CD14-positive monocyte (primary cell): Measurements from ENCODE around the gene KIAA1549. TPM values are rescaled to one million over a fixed set of nuclear protein-coding genes. Genes with fewer than 3 reads are reported as not detected.

Source experiments
- DNase-seq, 3 donors: peaks; one replicate each; pipeline ENCODE4 v3.0.0-alpha.2; 2011 to 2022
- H2AFZ ChIP-seq: 2 replicates; pipeline ENCODE4 v1.6.0; 2012; ENCODE audit warnings: mild to moderate bottlenecking, low read depth, low read length, inconsistent platforms; ENCODE audit not compliant: insufficient read depth, poor library complexity, severe bottlenecking
- H3K27ac ChIP-seq, 2 donors: 1 replicate in 1 of 2; 2 replicates in 1 of 2; pipeline ENCODE4 v1.5.1; 2012 to 2013; ENCODE audit warnings: low read length in 2 of 2, control low read depth in 1 of 2, inconsistent platforms in 1 of 2, low read depth in 1 of 2, mild to moderate bottlenecking in 1 of 2
- H3K27me3 ChIP-seq, 2 donors: one replicate each; pipeline versions ENCODE4 v1.6.0 to v1.6.1; 2011 to 2013; ENCODE audit warnings: low read length in 2 of 2; ENCODE audit not compliant: control insufficient read depth in 2 of 2, insufficient read depth in 2 of 2
- H3K36me3 ChIP-seq, 2 donors: replicated peaks in 1 of 2; 1 replicate in 1 of 2; 2 replicates in 1 of 2; pipeline versions ENCODE4 v1.5.1 to v1.6.1; 2012 to 2013; ENCODE audit warnings: low read length in 2 of 2, control low read depth in 1 of 2, inconsistent platforms in 1 of 2, mild to moderate bottlenecking in 1 of 2; ENCODE audit not compliant: insufficient read depth in 2 of 2, control insufficient read depth in 1 of 2
- H3K4me1 ChIP-seq, 2 donors: 1 replicate in 1 of 2; 2 replicates in 1 of 2; pipeline versions ENCODE4 v1.5.1 to v1.6.1; 2012 to 2013; ENCODE audit warnings: low read length in 2 of 2, control low read depth in 1 of 2, inconsistent platforms in 1 of 2, mild to moderate bottlenecking in 1 of 2, moderate library complexity in 1 of 2; ENCODE audit not compliant: insufficient read depth in 2 of 2, control insufficient read depth in 1 of 2
- H3K4me2 ChIP-seq: replicated peaks from 2 replicates; pipeline ENCODE3; 2012; ENCODE audit warnings: low read length, moderate library complexity, mild to moderate bottlenecking; ENCODE audit not compliant: poor library complexity, severe bottlenecking; ENCODE audit errors: extremely low read depth
- H3K4me3 ChIP-seq, 3 experiments: fragments of 200-600 bp in 1 of 3; sonication (generic) in 1 of 3; replicated peaks in 1 of 3; 1 replicate in 2 of 3; 2 replicates in 1 of 3; pipeline ENCODE4 v1.5.1; 2011 to 2013; ENCODE audit warnings: low read length in 3 of 3, mild to moderate bottlenecking in 3 of 3, control low read depth in 2 of 3, low read depth in 2 of 3, inconsistent platforms in 1 of 3, moderate library complexity in 1 of 3
- H3K79me2 ChIP-seq: 2 replicates; pipeline ENCODE4 v1.6.0; 2012; ENCODE audit warnings: mild to moderate bottlenecking, control low read depth, inconsistent platforms, low read length, moderate library complexity; ENCODE audit not compliant: insufficient read depth
- H3K9ac ChIP-seq: 2 replicates; pipeline ENCODE4 v1.6.0; 2017; ENCODE audit warnings: low read length, mild to moderate bottlenecking; ENCODE audit not compliant: insufficient read depth, poor library complexity, severe bottlenecking
- H3K9me3 ChIP-seq, 2 donors: replicated peaks in 1 of 2; 1 replicate in 1 of 2; 2 replicates in 1 of 2; pipeline versions ENCODE4 v1.5.1 to v1.6.1; 2012 to 2013; ENCODE audit warnings: low read length in 2 of 2, control low read depth in 1 of 2; ENCODE audit not compliant: control insufficient read depth in 1 of 2, insufficient read depth in 1 of 2
- H4K20me1 ChIP-seq: 2 replicates; pipeline ENCODE4 v1.6.0; 2012; ENCODE audit warnings: mild to moderate bottlenecking, low read length, control low read depth, moderate library complexity; ENCODE audit not compliant: insufficient read depth
- H3K27ac Mint-ChIP-seq, 7 donors: one replicate each; pipeline ENCODE4 v1.8.0; 2020; ENCODE audit warnings: mild to moderate bottlenecking in 7 of 7, mixed read lengths in 7 of 7, moderate library complexity in 6 of 7, inconsistent platforms in 2 of 7
- H3K27me3 Mint-ChIP-seq, 3 donors: one replicate each; pipeline ENCODE4 v1.8.0; 2021 to 2022; ENCODE audit warnings: low read depth in 3 of 3, mild to moderate bottlenecking in 3 of 3, mixed read lengths in 3 of 3, moderate library complexity in 3 of 3, inconsistent platforms in 1 of 3
- H3K36me3 Mint-ChIP-seq, 2 donors: one replicate each; pipeline ENCODE4 v1.8.0; 2020; ENCODE audit warnings: mixed read lengths in 2 of 2, inconsistent platforms in 1 of 2, mild to moderate bottlenecking in 1 of 2
- H3K4me1 Mint-ChIP-seq: one replicate; pipeline ENCODE4 v1.8.0; 2020; ENCODE audit warnings: mild to moderate bottlenecking, mixed read lengths
- H3K4me3 Mint-ChIP-seq, 2 donors: one replicate each; pipeline ENCODE4 v1.8.0; 2020; ENCODE audit warnings: mild to moderate bottlenecking in 2 of 2, mixed read lengths in 2 of 2, moderate library complexity in 1 of 2
- H3K9me3 Mint-ChIP-seq, 7 donors: one replicate each; pipeline ENCODE4 v1.8.0; 2020 to 2022; ENCODE audit warnings: mixed read lengths in 7 of 7, mild to moderate bottlenecking in 6 of 7, moderate library complexity in 6 of 7, inconsistent platforms in 2 of 7
- WGBS: methylation state at CpG from one replicate; pipeline ENCODE4 v1.1.5; 2013; ENCODE audit warnings: missing lambda C conversion rate; ENCODE audit not compliant: insufficient coverage; 5-methylcytosine and 5-hydroxymethylcytosine counted together
- intact Hi-C, 2 donors: fragments of 100-400 bp; cut with micrococcal nuclease; formaldehyde crosslinking; loops; one replicate each; pipeline versions ENCODE4 v1.15.0 to v1.15.1; 2023
- polyA plus RNA-seq, 3 donors: library from polyadenylated mRNA; depleted of rRNA in 1 of 3; unstranded in 2 of 3; stranded (reverse) in 1 of 3; fragments of 300-500 nt in 2 of 3; fragments of >200 nt in 1 of 3; fragmentation: Illumina TruSeq in 2 of 3; gene quantifications; 1 replicate in 2 of 3; 2 replicates in 1 of 3; pipeline ENCODE4 v1.2.3, GENCODE V29; 2012 to 2021
- TF ChIP-seq, protein P1 (sequence below): fragments of 200-600 bp; IDR thresholded peaks from one replicate; pipeline ENCODE4 v1.8.0; 2022; ENCODE audit warnings: antibody characterized with exemption, mild to moderate bottlenecking

The KIAA1549 gene
- polyA plus RNA-seq, 3 donors = 0.03 TPM; not detected in 1

DNA sequence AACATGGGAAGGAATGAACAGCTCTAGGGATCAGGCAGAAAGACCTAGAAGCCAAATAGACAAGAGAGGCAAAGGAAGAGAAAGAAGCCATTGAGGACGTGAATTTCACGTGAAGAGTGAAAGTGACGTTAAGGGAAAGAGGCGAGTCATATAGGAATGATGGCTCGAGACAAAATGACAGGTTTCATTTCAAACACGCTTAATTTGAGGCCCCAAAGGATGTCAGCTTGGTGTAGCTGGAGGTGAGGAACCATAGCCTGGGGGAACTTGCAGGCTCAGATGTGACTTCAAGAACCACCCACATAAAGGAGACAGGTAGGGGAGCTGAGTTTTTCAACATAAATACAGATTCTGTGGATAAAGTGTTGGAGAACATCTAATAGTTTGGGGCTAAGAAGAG, 98.9 kb downstream of the KIAA1549 start:
- Histone ChIP-seq H3K4me3 (no peak overlapping the region), H4K20me1 (no peaks in the 10 kb centered on the region), H3K4me1 (no peaks in the 10 kb centered on the region), H3K36me3 (no peaks in the 10 kb centered on the region), H3K4me2 (no peak overlapping the region), H3K79me2 (no peaks in the 10 kb centered on the region), H3K27me3 (no peaks in the 10 kb centered on the region), H3K9me3 (no peaks in the 10 kb centered on the region), H3K9ac (no peak overlapping the region), H2AFZ (no peak overlapping the region), H3K27ac (no peak overlapping the region)
- no peak for DNase-seq
- H3K36me3 Mint-ChIP-seq = no peaks in the 10 kb centered on the region
- intact Hi-C loops = loop anchor here in 1 of 2 donors (10.0 kb wide), 1 partner anchor 193 kb away; no protein-coding TSS in a partner anchor
- 93% methylated on average over 6 of the region's 6 CpGs for WGBS
- no peak overlapping the region for H3K4me3 Mint-ChIP-seq
- H3K9me3 Mint-ChIP-seq = no peaks in the 10 kb centered on the region
- TF ChIP-seq, protein P1, sequence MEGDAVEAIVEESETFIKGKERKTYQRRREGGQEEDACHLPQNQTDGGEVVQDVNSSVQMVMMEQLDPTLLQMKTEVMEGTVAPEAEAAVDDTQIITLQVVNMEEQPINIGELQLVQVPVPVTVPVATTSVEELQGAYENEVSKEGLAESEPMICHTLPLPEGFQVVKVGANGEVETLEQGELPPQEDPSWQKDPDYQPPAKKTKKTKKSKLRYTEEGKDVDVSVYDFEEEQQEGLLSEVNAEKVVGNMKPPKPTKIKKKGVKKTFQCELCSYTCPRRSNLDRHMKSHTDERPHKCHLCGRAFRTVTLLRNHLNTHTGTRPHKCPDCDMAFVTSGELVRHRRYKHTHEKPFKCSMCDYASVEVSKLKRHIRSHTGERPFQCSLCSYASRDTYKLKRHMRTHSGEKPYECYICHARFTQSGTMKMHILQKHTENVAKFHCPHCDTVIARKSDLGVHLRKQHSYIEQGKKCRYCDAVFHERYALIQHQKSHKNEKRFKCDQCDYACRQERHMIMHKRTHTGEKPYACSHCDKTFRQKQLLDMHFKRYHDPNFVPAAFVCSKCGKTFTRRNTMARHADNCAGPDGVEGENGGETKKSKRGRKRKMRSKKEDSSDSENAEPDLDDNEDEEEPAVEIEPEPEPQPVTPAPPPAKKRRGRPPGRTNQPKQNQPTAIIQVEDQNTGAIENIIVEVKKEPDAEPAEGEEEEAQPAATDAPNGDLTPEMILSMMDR = no peak
- peaks cover 4% of the 10 kb centered on the region for H3K4me1 Mint-ChIP-seq
- H3K27me3 Mint-ChIP-seq = peaks cover 0 to 1% (median 0%) of the 10 kb centered on the region in 3 donors
- H3K27ac Mint-ChIP-seq = no peak overlapping the region

DNA sequence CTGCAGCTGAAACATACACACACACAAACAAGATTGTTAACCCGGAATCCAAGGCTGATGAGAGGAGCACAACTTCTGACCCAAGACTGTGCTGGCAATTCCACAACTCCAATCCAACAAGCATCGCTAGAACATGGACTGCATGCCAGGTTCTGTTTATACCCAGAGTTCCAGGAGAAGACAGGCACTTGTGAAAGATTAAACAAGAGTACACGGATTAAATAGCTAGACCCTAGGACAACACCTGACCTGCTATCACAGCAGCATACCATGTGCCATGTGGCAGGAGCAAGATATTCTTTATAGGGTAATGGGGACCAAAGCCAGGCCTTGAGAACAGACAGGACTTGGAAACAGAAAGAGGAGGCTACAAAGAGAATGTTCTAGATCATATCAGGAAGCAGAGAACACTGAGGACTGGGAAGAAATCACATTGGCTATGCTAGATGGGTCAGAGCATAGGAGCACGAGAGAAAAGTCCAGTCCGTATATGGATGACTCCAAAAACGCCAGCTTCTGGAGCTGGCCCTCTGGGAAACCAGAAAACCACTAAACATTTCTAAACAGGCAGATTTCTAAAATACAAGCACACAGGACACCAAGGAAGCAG, 99.5 kb downstream of the KIAA1549 start:
- intact Hi-C loops = loop anchor here in 1 of 2 donors (10.0 kb wide), 1 partner anchor 193 kb away; no protein-coding TSS in a partner anchor

More for the DNA sequence above, 99.5 kb downstream of the KIAA1549 start:
- no peak for DNase-seq
- peaks cover 4% of the 10 kb centered on the region for H3K4me1 Mint-ChIP-seq
- no peak overlapping the region for H3K4me3 ChIP-seq
- H3K36me3 Mint-ChIP-seq = no peaks in the 10 kb centered on the region
- H3K27me3 Mint-ChIP-seq = peaks cover 0 to 1% (median 0%) of the 10 kb centered on the region in 3 donors
- no peaks in the 10 kb centered on the region for H3K27me3 ChIP-seq
- no peaks in the 10 kb centered on the region for H3K9me3 ChIP-seq
- H4K20me1 ChIP-seq = no peaks in the 10 kb centered on the region
- no peaks in the 10 kb centered on the region for H3K79me2 ChIP-seq
- TF ChIP-seq, protein P1 = no peak
- no peak overlapping the region for H3K4me2 ChIP-seq
- 100% methylated on average over 4 of the region's 6 CpGs for WGBS
- no peaks in the 10 kb centered on the region for H3K4me1 ChIP-seq
- no peaks in the 10 kb centered on the region for H3K9me3 Mint-ChIP-seq
- H3K27ac Mint-ChIP-seq = no peak overlapping the region
- H2AFZ ChIP-seq = no peak overlapping the region
- H3K9ac ChIP-seq = no peak overlapping the region
- H3K4me3 Mint-ChIP-seq = no peak overlapping the region
- no peak overlapping the region for H3K27ac ChIP-seq
- H3K36me3 ChIP-seq = no peaks in the 10 kb centered on the region
